Liver (tissue), 9 donors: Measurements from ENCODE around the gene KCNMB2. TPM values are rescaled to one million over a fixed set of nuclear protein-coding genes. Genes with fewer than 3 reads are reported as not detected.

Source experiments
- DNase-seq: peaks from one replicate; pipeline ENCODE4 v3.0.0-alpha.2; 2017; ENCODE audit warnings: low spot score
- H3K27ac ChIP-seq, 2 donors: one replicate each; pipeline ENCODE4 v1.7.0; 2013; ENCODE audit warnings: inconsistent platforms in 2 of 2, low read length in 2 of 2, control low read depth in 1 of 2, low read depth in 1 of 2, mild to moderate bottlenecking in 1 of 2
- H3K27me3 ChIP-seq, 4 donors: one replicate each; pipeline versions ENCODE4 v1.6.1 to v1.7.0; 2013; ENCODE audit warnings: low read length in 3 of 4, inconsistent platforms in 1 of 4, mild to moderate bottlenecking in 1 of 4, moderate library complexity in 1 of 4; ENCODE audit not compliant: control insufficient read depth in 4 of 4, insufficient read depth in 4 of 4
- H3K36me3 ChIP-seq, 4 donors: one replicate each; pipeline versions ENCODE4 v1.6.1 to v1.7.0; 2013; ENCODE audit warnings: low read length in 3 of 4, mild to moderate bottlenecking in 3 of 4, low read depth in 1 of 4, moderate library complexity in 1 of 4; ENCODE audit not compliant: control insufficient read depth in 4 of 4, insufficient read depth in 3 of 4
- H3K4me1 ChIP-seq, 4 donors: one replicate each; pipeline versions ENCODE4 v1.6.1 to v1.7.0; 2013; ENCODE audit warnings: low read length in 3 of 4, mild to moderate bottlenecking in 3 of 4, moderate library complexity in 1 of 4; ENCODE audit not compliant: control insufficient read depth in 4 of 4, insufficient read depth in 4 of 4
- H3K4me3 ChIP-seq, 3 donors: one replicate each; pipeline versions ENCODE4 v1.6.1 to v1.7.0; 2013; ENCODE audit warnings: low read length in 3 of 3, control low read depth in 1 of 3, low read depth in 1 of 3, mild to moderate bottlenecking in 1 of 3
- H3K9ac ChIP-seq, 2 donors: one replicate each; pipeline ENCODE4 v1.7.0; 2013; ENCODE audit warnings: low read length in 2 of 2, mild to moderate bottlenecking in 2 of 2, moderate library complexity in 2 of 2, control low read depth in 1 of 2, low read depth in 1 of 2
- H3K9me3 ChIP-seq, 4 donors: one replicate each; pipeline versions ENCODE4 v1.6.1 to v1.7.0; 2013; ENCODE audit warnings: low read length in 3 of 4; ENCODE audit not compliant: control insufficient read depth in 4 of 4
- ATF3 ChIP-seq: IDR thresholded peaks from 2 replicates; pipeline ENCODE4 v1.6.1; 2016; ENCODE audit warnings: antibody characterized with exemption
- EGR1 ChIP-seq, 2 donors: IDR thresholded peaks; 2 replicates each; pipeline ENCODE4 v1.6.1; 2016 to 2018; ENCODE audit warnings: antibody characterized with exemption in 2 of 2, low read depth in 2 of 2
- FOXA1 ChIP-seq: IDR thresholded peaks from 2 replicates; pipeline ENCODE4 v1.6.1; 2016; ENCODE audit warnings: antibody characterized with exemption
- FOXA2 ChIP-seq: IDR thresholded peaks from 2 replicates; pipeline ENCODE4 v1.6.1; 2016; ENCODE audit warnings: antibody characterized with exemption
- GABPA ChIP-seq, 2 donors: IDR thresholded peaks in 1 of 2; conservative IDR thresholded peaks in 1 of 2; 2 replicates each; pipeline ENCODE4 v1.6.1; 2016; ENCODE audit warnings: antibody characterized with exemption in 2 of 2, mild to moderate bottlenecking in 1 of 2, moderate library complexity in 1 of 2
- HNF4A ChIP-seq, 2 donors: conservative IDR thresholded peaks; 2 replicates each; pipeline ENCODE4 v1.6.1; 2016; ENCODE audit warnings: antibody characterized with exemption in 2 of 2, mild to moderate bottlenecking in 2 of 2
- HNF4G ChIP-seq: IDR thresholded peaks from 2 replicates; pipeline ENCODE4 v1.6.1; 2016; ENCODE audit warnings: antibody characterized with exemption
- JUND ChIP-seq, 2 donors: IDR thresholded peaks; 2 replicates each; pipeline ENCODE4 v1.6.1; 2016; ENCODE audit warnings: antibody characterized with exemption in 2 of 2
- NR2F2 ChIP-seq: IDR thresholded peaks from 2 replicates; pipeline ENCODE4 v1.6.1; 2016; ENCODE audit warnings: antibody characterized with exemption
- RAD21 ChIP-seq, 2 donors: IDR thresholded peaks; 2 replicates each; pipeline ENCODE4 v1.6.1; 2016; ENCODE audit warnings: antibody characterized with exemption in 2 of 2, mild to moderate bottlenecking in 2 of 2
- REST ChIP-seq: IDR thresholded peaks from 2 replicates; pipeline ENCODE4 v1.6.1; 2016; ENCODE audit warnings: antibody characterized with exemption, mild to moderate bottlenecking
- RXRA ChIP-seq, 2 donors: IDR thresholded peaks; 2 replicates each; pipeline ENCODE4 v1.6.1; 2017 to 2018; ENCODE audit warnings: antibody characterized with exemption in 2 of 2, mild to moderate bottlenecking in 1 of 2
- SP1 ChIP-seq: IDR thresholded peaks from 2 replicates; pipeline ENCODE4 v1.6.1; 2018; ENCODE audit warnings: antibody characterized with exemption, mild to moderate bottlenecking
- TAF1 ChIP-seq: conservative IDR thresholded peaks from 2 replicates; pipeline ENCODE4 v1.6.1; 2016; ENCODE audit warnings: antibody characterized with exemption, mild to moderate bottlenecking
- YY1 ChIP-seq: IDR thresholded peaks from 2 replicates; pipeline ENCODE4 v1.6.1; 2016; ENCODE audit warnings: antibody characterized with exemption, mild to moderate bottlenecking
- WGBS: extraction: QIAGEN DNeasy Blood & Tissue Kit; methylation state at CpG from one replicate; pipeline ENCODE4 v1.1.7; 2013; 5-methylcytosine and 5-hydroxymethylcytosine counted together
- polyA plus RNA-seq, 2 donors: library from polyadenylated mRNA; stranded (reverse) in 1 of 2; unstranded in 1 of 2; fragments of 200-250 nt in 1 of 2; fragments of >200 nt in 1 of 2; fragmentation: Nextera tagmentation in 1 of 2; extraction: Ambion mirVana in 1 of 2; gene quantifications; one replicate each; pipeline versions ENCODE4 v1.2.1 to v1.2.3, GENCODE V29; 2013 to 2015
- total RNA-seq, 2 donors: library from RNA; depleted of rRNA; stranded (reverse); fragments of >200 nt; gene quantifications; one replicate each; pipeline ENCODE4 v1.2.3, GENCODE V29; 2014
- TF ChIP-seq, protein P1 (sequence below): IDR thresholded peaks from 2 replicates; pipeline ENCODE4 v1.6.1; 2016; ENCODE audit warnings: antibody characterized with exemption
- TF ChIP-seq, protein P2 (sequence below): IDR thresholded peaks from 2 replicates; pipeline ENCODE4 v1.6.1; 2016; ENCODE audit warnings: antibody characterized with exemption
- TF ChIP-seq, protein P3 (sequence below): fragments of 150-350 bp; IDR thresholded peaks from 2 replicates; pipeline ENCODE4 v1.5.1; 2017; ENCODE audit warnings: improper control_type of control experiment, low read depth, low read length; ENCODE audit not compliant: missing input control
- donor health status: healthy.
- donor health status: healthy.
- donor health status: healthy.
- donor health status: healthy.
- donor health status: healthy.

The KCNMB2 gene
- total and polyA plus RNA-seq, 4 donors, result 0.08 to 0.33 (median 0.16) TPM; not detected in 1

DNA sequence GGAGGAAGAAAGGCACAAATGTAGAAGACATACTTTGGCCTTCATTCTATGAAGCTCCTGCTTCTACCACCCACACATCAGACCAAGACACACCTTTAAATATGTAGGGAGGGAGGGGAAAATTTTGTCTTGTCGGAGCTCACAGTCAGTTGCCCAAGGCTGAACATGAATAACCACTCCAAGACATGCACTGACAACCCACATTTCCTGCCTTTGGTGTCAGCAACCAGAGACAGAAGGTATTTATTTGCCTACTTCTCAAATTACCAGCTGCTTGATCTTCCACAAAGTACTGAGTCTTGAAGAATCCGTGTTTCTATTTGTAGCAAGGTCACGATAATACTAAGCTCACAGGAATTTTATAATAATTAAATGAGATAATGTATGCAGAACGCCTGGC lies 169.7 kb downstream of the KCNMB2 start:
- Histone ChIP-seq H3K9ac (no peak overlapping the region), H3K9me3 (no peaks in the 10 kb centered on the region), H3K27ac (no peak overlapping the region), H3K27me3 (no peaks in the 10 kb centered on the region), H3K4me3 (no peak overlapping the region), H3K4me1 (no peaks in the 10 kb centered on the region), H3K36me3 (no peaks in the 10 kb centered on the region)
- TF ChIP-seq EGR1 (IDR thresholded peaks at IDR 0.05; ENCODE audit: low read depth in 2 of 2) (no peak), REST (no peak), ATF3 (no peak), TAF1 (no peak), RXRA (IDR thresholded peaks at IDR 0.05) (no peak), FOXA1 (no peak), JUND (IDR thresholded peaks at IDR 0.05) (no peak), FOXA2 (no peak), SP1 (no peak), YY1 (no peak), NR2F2 (no peak), GABPA (IDR thresholded peaks at IDR 0.05 in 1 of 2, conservative IDR thresholded peaks at IDR 0.05 in 1 of 2) (no peak), RAD21 (IDR thresholded peaks at IDR 0.05) (no peak), HNF4A (conservative IDR thresholded peaks at IDR 0.05) (no peak), HNF4G (no peak)
- TF ChIP-seq, protein P1, sequence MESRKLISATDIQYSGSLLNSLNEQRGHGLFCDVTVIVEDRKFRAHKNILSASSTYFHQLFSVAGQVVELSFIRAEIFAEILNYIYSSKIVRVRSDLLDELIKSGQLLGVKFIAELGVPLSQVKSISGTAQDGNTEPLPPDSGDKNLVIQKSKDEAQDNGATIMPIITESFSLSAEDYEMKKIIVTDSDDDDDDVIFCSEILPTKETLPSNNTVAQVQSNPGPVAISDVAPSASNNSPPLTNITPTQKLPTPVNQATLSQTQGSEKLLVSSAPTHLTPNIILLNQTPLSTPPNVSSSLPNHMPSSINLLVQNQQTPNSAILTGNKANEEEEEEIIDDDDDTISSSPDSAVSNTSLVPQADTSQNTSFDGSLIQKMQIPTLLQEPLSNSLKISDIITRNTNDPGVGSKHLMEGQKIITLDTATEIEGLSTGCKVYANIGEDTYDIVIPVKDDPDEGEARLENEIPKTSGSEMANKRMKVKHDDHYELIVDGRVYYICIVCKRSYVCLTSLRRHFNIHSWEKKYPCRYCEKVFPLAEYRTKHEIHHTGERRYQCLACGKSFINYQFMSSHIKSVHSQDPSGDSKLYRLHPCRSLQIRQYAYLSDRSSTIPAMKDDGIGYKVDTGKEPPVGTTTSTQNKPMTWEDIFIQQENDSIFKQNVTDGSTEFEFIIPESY, result no peak
- TF ChIP-seq, protein P2, sequence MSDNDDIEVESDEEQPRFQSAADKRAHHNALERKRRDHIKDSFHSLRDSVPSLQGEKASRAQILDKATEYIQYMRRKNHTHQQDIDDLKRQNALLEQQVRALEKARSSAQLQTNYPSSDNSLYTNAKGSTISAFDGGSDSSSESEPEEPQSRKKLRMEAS, result no peak
- TF ChIP-seq, protein P3, sequence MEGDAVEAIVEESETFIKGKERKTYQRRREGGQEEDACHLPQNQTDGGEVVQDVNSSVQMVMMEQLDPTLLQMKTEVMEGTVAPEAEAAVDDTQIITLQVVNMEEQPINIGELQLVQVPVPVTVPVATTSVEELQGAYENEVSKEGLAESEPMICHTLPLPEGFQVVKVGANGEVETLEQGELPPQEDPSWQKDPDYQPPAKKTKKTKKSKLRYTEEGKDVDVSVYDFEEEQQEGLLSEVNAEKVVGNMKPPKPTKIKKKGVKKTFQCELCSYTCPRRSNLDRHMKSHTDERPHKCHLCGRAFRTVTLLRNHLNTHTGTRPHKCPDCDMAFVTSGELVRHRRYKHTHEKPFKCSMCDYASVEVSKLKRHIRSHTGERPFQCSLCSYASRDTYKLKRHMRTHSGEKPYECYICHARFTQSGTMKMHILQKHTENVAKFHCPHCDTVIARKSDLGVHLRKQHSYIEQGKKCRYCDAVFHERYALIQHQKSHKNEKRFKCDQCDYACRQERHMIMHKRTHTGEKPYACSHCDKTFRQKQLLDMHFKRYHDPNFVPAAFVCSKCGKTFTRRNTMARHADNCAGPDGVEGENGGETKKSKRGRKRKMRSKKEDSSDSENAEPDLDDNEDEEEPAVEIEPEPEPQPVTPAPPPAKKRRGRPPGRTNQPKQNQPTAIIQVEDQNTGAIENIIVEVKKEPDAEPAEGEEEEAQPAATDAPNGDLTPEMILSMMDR, result no peak
- DNase-seq, result no peak
- 53% methylated on average over 4 of the region's 4 CpGs for WGBS
